HG03457 (cell line): ENCODE data around the gene SEMA7A.
"Not testable (repeated sequence)": the region's sequence is repeated elsewhere in the genome, so short reads cannot be mapped to it uniquely, and the experiment has no call there.

Experiments
- ATAC-seq: cut with Tn5 transposase; IDR thresholded peaks from one replicate; pipeline ENCODE4 v1.9.1; 2021; ENCODE audit warnings: moderate number of reproducible peaks; ENCODE audit not compliant: unreplicated experiment

The SEMA7A gene, protein sequence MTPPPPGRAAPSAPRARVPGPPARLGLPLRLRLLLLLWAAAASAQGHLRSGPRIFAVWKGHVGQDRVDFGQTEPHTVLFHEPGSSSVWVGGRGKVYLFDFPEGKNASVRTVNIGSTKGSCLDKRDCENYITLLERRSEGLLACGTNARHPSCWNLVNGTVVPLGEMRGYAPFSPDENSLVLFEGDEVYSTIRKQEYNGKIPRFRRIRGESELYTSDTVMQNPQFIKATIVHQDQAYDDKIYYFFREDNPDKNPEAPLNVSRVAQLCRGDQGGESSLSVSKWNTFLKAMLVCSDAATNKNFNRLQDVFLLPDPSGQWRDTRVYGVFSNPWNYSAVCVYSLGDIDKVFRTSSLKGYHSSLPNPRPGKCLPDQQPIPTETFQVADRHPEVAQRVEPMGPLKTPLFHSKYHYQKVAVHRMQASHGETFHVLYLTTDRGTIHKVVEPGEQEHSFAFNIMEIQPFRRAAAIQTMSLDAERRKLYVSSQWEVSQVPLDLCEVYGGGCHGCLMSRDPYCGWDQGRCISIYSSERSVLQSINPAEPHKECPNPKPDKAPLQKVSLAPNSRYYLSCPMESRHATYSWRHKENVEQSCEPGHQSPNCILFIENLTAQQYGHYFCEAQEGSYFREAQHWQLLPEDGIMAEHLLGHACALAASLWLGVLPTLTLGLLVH

DNA sequence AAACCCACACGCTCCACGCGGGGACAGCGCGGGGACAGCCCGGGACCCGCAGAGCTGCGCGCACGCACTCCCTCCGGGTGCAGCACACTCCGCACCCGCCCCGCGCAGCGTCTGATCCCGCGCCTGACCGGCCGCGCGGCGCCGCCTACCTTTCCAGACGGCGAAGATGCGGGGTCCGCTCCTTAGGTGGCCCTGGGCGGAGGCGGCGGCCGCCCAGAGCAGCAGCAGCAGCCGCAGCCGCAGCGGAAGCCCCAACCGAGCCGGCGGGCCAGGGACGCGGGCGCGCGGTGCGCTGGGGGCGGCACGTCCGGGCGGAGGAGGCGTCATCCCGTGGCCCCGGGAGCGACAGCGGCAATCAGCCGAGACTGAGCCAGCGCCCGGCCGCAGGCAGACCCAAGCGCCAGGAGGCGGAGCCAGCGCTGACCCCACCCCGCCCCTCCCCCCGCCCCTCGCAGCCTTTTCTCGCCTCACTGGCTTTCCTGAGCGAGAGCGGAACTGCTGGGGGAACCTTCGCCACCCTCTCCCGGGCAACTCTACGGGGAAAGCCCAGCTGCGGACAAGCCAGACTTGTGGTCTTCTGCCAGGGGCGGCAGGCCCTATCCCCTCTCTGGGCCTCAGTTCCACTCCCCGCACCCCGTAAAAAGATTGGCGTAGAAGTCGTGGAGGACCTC, at the start of gene SEMA7A:
Gene SEMA7A (minus strand): TSS at position 367 of the 671 bp plus-strand sequence. CDS start 40 bp downstream, at position 327.
- peak; percentile 36 for ATAC-seq

DNA sequence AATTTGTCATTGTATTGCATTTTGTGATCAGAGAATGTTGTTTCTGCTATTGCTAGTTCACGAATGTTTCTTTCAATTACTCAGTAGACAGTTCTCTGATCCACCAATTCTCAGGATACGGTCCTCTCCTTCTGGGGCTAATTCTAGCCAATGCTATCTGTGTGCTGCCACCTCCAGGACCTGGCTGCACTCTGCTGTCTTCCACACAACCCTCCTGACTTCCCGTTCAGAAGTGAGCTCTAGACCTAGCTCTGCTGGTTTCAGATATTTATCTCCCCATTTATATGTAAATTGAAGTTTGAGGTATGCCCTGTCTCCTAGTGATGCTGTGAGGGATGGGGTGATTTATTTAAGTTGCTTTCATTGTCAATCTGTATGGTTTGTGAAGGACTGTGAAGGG, 48.9 kb upstream of the SEMA7A start:
- no peak for ATAC-seq

DNA sequence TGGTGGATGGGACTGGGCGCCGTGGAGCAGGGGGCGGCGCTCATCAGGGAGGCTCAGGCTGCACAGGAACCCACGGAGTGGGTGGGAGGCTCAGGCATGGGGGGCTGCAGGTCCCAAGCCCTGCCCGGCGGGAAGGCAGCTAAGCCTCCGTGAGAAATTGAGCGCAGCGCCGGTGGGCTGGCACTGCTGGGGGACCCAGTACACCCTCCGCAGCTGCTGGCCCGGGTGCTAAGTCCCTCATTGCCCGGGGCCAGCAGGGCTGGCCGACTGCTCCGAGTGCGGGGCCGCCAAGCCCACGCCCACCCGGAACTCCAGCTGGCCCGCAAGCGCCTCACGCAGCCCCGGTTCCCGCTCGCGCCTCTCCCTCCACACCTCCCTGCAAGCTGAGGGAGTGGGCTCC, 46.6 kb upstream of the SEMA7A start:
- not testable (repeated sequence) for ATAC-seq

DNA sequence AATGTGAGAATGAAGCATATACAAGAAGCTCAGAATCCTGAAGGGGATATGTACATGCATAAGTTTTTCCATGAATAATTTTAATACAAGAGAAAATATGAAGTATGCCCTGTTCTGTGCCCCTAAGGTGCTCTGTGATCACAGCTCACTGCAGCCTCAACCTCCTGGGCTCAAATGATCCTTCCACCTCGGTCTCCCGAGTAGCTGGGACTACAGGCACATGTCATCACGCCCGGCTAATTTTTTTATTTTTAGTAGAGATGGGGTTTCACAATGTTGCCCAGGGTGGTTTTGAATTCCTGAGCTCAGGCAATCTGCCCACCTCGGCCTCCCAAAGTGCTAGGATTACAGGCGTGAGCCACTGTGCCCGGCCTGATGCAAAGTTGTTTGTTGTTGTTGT, 37.9 kb upstream of the SEMA7A start:
- ATAC-seq, result not testable (repeated sequence)

DNA sequence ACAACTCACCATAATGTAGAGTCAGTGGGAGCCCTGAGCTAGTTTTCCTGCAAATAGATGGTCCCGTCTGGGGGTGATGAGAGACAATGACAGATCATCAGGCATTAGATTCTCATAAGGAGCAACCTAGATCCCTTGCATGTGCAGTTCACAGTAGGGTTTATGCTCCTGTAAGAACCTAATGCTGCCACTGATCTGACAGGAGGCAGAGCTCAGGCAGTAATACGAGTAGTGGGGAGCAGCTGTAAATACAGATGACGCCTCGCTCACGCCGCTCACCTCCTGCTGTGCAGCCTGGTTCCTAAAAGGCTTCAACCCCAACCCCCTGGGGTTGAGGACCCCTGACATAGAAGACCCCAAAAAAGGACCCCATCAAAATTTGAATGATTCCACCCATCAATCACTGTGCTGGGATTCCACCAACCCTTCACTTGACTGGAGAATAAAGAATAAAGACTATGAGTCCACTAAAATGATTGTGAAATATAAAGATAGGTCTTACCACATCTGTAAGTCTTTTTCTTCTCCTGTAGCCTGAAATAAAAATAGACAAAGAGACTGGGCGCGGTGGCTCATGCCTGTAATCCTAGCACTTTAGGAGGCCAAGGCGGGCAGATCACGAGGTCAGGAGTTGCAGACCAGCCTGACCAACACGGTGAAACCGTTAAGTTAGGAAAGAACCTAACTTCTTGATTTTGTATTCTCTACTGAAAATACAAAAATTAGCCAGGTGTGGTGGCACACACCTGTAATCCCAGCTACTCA, 37.1 kb upstream of the SEMA7A start:
- no peak for ATAC-seq

DNA sequence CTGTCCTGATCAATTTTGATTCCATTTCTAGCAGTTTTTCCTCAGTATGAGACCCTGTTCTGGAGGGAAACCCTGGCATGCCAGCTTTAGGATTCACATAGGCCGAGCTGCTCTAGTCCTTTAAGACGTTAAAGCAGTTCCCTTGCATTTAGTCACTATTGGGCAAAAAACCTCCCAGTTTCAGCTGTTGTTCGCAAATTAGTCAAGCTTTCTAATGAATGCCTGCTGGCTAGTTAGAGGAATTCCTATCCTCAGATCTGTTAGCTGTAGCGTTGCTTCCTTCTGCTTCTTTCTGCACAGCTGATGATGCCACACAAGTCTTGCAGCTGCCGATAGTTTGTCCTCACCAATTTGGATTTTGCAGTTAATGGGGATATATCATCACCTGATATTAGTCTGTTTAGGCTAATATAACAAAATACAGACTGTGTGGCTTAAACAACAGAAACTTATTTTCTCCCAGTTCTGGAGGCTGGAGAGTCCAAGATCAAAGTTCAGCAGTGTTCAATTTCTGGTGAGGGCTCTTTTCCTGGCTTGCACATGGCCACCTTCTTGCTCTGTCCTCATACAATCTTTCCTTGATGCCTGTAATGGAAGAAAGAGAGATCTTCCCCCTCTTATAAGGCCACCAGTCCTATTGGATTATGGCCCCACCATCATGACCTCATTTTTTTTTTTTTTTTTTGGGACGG, 34.7 kb upstream of the SEMA7A start:
- ATAC-seq, result no peak

DNA sequence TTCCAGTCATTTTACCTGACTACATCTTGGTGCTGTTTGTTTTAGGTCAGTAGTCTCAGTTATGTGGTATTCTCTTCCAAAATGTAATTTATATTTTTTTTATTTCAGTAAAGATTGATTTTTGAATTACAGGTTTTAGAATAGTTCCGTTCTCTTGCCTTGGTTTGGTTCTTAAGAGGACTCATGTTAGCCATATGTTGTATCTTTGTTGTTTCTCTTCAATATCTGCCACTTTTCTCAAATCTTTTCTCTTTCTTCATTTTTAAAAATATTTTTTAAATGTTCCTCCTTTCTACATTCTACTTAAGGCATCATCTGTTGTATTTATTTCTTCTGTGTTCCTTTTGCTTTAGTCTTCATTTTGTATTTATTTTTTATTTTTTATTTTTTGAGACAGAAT, 32.8 kb upstream of the SEMA7A start:
- ATAC-seq, result no peak

DNA sequence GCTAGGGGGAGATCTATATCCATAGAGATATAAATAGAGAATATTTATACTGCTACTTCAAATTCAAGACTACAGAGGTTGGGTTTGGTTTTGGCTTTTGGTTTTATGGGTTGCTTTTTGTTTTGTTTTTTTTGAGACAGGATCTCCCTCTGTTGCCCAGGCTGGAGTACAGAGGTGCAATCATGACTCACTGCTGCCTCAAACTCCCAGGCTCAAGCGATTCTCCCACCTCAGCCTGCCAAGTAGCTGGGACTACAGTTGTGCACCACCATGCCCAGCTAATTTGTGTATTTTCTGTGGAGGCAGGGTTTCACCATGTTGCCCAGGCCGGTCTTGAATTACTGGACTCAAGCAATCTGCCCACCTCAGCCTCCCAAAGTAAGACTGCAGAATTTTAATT, 31.1 kb upstream of the SEMA7A start:
- no peak for ATAC-seq

DNA sequence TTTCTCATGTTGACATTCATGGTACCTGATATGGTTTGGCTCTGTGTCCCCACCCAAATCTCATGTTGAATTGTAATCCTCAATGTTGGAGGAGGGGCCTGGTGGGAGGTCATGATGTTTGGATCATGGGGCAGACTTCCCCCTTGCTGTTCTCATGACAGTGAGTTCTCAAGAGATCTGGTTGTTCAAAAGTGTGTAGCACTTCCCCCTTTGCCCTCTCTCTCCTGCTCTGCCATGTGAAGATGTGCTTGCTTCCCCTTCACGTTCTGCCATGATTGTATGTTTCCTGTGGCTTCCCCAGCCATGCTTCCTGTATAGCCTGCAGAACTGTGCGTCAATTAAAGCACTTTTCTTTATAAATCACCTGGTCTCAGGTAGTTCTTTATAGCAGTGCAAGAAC, 30.5 kb upstream of the SEMA7A start:
- ATAC-seq, result no peak

DNA sequence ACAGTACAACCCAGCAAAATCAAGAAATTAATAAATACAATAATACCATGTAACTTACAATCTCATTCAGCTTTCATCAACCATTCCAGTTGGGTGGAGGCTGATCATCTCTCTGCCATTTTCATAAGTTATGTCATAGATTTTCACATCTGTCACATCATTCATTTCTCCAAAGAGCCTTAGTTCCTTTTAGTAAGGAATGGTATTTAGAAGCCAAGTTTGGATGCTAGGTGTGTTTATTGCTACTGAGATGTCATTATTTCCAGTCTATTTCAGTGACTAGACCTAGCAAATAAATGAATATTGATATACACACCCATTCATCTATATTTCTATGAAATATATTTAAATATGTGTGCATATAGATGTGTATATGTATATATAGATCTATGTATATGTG, 29.9 kb upstream of the SEMA7A start:
- no peak for ATAC-seq

DNA sequence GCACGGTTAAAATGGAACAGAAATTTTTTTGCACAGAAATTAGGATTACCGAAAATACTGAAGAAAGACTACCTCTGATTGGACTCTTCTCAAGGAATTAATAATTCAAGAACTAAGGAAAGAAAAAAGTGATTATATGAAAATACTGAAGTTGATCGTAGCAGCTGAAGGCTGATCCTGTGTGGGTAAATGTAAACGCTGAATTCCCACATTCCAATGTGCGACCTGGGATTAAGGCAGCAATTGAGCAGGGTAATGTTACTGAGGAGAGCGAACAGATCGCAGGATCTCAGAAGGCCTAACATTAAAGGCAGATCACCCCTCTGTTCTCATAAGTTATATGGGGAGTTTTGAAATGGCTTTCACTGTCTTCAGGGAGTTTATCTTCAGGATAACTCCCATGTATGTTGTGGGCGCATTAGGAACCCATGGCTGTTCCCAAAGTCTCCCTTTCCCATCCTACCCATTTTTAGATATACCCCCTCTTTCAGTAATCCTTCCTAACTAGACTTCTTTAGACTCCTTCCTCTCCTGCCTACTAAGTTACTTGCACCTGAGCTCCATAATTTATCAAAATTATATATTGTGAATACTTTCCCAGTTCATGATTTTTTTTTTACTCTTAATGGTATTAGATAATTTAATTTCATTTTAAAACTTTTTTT, 28.2 kb upstream of the SEMA7A start:
- ATAC-seq, result no peak

DNA sequence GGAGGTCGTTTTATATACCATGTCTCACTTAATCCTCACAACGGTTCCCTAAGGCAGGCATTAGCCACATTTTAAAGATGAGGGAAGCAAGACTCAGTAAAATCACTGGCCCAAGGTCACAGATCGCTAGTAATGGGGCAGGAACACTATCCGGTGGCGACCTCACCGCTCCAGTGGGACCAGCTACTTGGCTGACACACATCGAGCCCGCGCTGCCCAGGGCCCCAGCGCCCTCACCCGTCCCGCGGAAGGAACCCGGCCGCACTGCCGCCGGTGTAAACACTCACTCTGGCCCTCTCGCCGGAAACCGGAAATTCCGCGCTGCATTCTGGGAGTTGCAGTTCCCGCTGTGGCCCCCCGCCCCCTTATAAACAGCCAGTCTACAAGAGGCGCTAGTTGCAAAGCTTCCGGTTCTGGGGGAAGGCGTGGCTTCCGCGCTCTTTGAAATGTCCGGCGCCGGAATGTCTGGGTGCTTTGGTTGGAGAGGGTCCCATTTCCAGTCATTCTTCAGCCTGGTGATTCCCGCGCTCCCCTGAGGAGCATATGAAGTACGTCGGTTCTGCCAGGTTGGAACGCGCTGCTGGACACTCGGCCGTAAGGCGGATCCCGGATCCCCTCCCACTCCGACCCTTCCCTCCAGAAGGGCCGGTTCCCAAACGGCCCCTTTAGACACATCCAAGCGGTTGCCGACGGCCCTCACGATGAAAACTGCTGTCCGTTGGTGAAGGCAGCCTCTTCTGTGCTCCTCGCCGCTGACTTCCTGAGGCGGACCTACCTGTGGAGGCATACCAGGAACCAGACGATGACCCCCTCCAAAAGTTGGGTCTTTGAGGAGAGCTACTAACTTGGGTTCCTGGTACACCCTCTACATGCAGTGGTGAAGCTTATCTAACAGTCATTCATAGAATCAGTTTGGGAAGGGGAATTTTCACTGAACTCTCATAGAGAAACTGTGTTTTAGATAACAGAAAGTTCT, 27.4 kb upstream of the SEMA7A start, which contains the start of gene UBL7:
Gene UBL7 (minus strand): TSS at position 290 of the 976 bp plus-strand sequence. CDS start 2,293 bp downstream, outside the sequence.
- ATAC-seq, result peak; percentile 62

DNA sequence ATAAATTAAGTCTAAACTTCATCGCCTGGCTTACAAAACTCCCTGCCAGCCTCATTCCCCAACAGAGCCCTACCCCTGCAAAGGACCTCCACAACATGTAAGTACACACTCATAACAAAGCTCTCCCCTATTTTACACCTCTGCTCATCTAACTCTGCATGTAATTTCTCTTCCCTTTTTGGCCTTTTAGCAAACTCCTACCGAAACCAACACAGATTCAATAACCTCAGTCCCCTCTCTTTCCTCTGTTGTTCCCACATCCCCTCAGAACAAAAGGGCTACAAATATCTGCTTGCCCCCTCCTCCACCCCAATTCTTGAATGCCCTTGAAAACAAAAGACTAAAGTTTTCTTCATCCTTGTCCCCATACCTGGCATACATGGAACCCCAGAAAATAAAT, 26.5 kb upstream of the SEMA7A start:
- no peak for ATAC-seq

DNA sequence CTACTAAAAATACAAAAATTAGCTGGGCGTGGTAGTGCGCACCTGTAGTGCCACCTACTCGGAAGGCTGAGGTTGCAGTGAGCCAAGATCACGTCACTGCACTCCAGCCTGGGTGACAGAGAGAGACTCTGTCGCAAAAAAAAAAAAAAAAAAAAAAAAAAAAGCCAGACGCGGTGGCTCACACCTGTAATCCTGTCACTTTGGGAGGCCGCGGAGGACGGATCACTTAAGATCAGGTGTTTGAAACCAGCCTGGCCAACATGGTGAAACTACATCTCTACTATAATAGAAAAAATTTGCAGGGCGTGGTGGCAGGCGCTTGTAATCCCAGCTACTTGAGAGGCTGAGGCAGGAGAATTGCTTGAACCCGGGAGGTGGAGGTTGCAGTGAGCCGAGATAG, 26.0 kb upstream of the SEMA7A start:
- not testable (repeated sequence) for ATAC-seq

DNA sequence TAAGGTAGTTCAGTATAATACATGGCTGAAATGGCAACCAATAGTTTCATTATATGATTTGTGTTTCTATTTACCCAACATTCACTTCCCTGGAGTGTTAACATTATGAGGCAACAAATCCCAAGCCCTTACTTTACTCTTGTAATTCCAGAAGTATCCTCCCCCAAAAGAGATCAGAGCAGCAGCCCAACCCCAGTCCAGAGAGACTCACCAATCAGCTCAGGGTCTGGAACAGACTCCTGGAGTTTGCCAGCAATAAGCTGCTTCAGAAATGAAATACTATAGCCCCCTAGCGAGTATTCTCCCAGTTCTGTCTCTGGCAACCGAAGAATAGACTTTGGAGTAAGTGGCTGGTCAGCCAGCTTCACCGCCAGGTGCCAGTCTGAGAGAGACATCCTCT, 24.7 kb upstream of the SEMA7A start:
- ATAC-seq, result no peak

DNA sequence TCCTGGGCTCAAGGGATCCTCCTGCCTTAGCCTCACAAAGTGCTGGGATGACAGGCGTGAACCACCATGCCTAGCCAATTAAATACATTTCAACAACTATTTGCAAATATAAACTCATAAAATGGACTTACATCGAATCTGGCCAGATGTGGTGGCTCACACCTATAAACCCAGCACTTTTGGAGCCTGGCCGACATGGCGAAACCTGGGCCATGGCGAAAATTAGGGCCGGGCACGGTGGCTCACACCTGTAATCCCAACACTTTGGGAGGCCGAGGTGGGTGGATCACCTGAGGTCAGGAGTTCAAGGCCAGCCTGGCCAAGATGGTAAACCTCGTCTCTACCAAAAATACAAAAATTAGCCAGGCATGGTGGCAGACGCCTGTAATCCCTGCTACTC, 23.3 kb upstream of the SEMA7A start:
- ATAC-seq, result not testable (repeated sequence)

DNA sequence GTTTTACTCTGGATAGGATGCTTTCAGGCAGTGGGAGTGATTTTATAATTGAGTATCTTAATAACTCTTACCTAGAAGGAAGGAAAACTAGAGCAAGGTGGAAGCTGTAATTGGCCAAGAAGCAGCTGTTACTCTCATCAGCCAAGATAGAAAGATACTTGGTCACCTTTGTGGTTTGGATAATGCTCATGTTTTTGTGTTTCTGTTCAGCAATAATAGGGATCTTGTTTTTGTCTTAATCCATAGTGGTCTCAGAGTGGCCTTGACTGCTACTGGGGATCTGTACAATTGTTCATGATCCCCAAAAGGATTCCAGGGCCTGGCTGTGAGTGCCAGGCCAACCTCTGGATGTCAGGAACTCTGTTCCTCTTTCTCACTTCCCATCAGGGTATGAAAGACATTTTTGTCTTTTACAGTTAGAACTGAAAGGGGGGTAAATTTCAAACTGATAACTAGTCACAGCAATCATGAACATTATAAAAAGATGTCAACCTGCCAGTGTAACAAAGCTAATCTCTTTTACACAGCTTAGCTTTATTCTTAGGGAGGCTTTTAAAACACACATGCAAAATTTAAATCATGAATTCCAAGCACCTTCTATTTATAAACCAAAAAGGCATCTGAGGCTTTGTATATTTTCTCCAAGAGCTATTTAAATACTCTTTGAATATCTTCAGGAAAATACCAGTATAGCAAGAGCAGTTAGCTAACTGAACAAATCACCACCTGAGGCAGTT, 21.2 kb upstream of the SEMA7A start:
- ATAC-seq, result no peak
